OCI-LY3 (cell line): ENCODE results near the gene ZNF329.
"Not testable (repeated sequence)": the region's sequence is repeated elsewhere in the genome, so short reads cannot be mapped to it uniquely, and the experiment has no call there.

Experiments
- H2AFZ ChIP-seq: fragments of 200-600, 300-600 bp; shearing (Covaris generic); 2 replicates; pipeline ENCODE4 v1.6.0; 2014; ENCODE audit warnings: antibody characterized with exemption, low read depth, low read length
- H3K27ac ChIP-seq: fragments of 200-600, 300-600 bp; sonication (generic); 2 replicates; pipeline ENCODE4 v1.5.1; 2014; ENCODE audit warnings: mild to moderate bottlenecking, low read length, moderate library complexity, mixed read lengths
- H3K27me3 ChIP-seq: fragments of 200-600, 300-600 bp; sonication (generic); 2 replicates; pipeline ENCODE4 v1.6.1; 2014; ENCODE audit warnings: low read depth, low read length, mixed read lengths
- H3K36me3 ChIP-seq: fragments of 200-600, 300-600 bp; sonication (generic); replicated peaks from 2 replicates; pipeline ENCODE3; 2014; ENCODE audit warnings: low read depth, low read length, mixed read lengths
- H3K4me1 ChIP-seq: fragments of 300-600, 200-600 bp; sonication (generic); 2 replicates; pipeline ENCODE4 v1.6.1; 2014; ENCODE audit warnings: low read length, mixed read lengths
- H3K4me2 ChIP-seq: fragments of 200-600, 300-600 bp; sonication (generic); 2 replicates; pipeline ENCODE4 v1.6.1; 2014; ENCODE audit warnings: low read length, mixed read lengths
- H3K4me3 ChIP-seq: fragments of 300-600, 200-600 bp; sonication (generic); 2 replicates; pipeline ENCODE4 v1.5.1; 2014; ENCODE audit warnings: antibody characterized with exemption, mild to moderate bottlenecking, low read length, moderate library complexity
- H3K79me2 ChIP-seq: fragments of 300-600, 200-600 bp; shearing (Covaris generic); 2 replicates; pipeline ENCODE4 v1.6.1; 2014; ENCODE audit warnings: mild to moderate bottlenecking, low read length, mixed read lengths
- H3K9ac ChIP-seq: fragments of 300-600, 200-600 bp; shearing (Covaris generic); 2 replicates; pipeline ENCODE4 v1.6.0; 2014; ENCODE audit warnings: mild to moderate bottlenecking, low read length, moderate library complexity
- H3K9me3 ChIP-seq: fragments of 200-600, 300-600 bp; shearing (Covaris generic); 2 replicates; pipeline ENCODE4 v1.6.1; 2014; ENCODE audit warnings: low read length, mixed read lengths; ENCODE audit not compliant: insufficient read depth
- H4K20me1 ChIP-seq: fragments of 200-600, 300-600 bp; sonication (generic); 2 replicates; pipeline ENCODE4 v1.6.1; 2016; ENCODE audit warnings: low read length, mixed read lengths; ENCODE audit not compliant: insufficient read depth
- EZH2phosphoT487 ChIP-seq: fragments of 200-600 bp; shearing (Covaris generic); IDR thresholded peaks from 2 replicates; pipeline ENCODE4 v1.6.1; 2018; ENCODE audit warnings: antibody characterized with exemption, mixed run types, low read depth
- TF ChIP-seq, protein P1 (sequence below): fragments of 200-600, 300-600 bp; sonication (generic); IDR thresholded peaks from 2 replicates; pipeline ENCODE4 v1.5.1; 2014; ENCODE audit warnings: antibody characterized with exemption, low read length, low read depth

ZNF329 gene

DNA sequence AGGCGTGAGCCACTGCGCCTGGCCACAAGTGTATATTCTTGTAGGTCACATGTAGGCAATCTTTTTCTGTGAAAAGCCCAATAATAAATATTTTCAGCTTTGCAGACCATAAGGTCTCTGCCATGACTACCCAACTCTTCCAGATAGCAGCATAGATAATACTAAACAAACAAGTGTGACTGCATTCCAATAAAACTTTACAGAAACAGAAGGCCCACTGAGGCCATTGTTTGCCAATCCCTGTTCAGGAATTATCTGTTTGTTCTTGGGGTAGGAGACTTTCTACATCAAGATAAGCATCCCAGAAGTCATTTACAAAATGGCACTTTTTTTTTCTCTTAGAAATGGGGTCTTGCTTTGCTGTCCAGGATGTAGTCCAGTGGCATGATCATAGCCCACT, 2.8 kb upstream of the ZNF329 start:
- Histone ChIP-seq H3K9ac (no peak overlapping the region), H4K20me1 (no peaks in the 10 kb centered on the region), H3K9me3 (peaks cover 18% of the 10 kb centered on the region), H3K79me2 (peaks cover 10% of the 10 kb centered on the region), H3K4me1 (peaks cover 10% of the 10 kb centered on the region), H3K27ac (no peak overlapping the region), H3K4me3 (no peak overlapping the region), H3K36me3 (peaks cover 13% of the 10 kb centered on the region), H2AFZ (no peak overlapping the region), H3K27me3 (no peaks in the 10 kb centered on the region), H3K4me2 (no peak overlapping the region)
- TF ChIP-seq, protein P1, sequence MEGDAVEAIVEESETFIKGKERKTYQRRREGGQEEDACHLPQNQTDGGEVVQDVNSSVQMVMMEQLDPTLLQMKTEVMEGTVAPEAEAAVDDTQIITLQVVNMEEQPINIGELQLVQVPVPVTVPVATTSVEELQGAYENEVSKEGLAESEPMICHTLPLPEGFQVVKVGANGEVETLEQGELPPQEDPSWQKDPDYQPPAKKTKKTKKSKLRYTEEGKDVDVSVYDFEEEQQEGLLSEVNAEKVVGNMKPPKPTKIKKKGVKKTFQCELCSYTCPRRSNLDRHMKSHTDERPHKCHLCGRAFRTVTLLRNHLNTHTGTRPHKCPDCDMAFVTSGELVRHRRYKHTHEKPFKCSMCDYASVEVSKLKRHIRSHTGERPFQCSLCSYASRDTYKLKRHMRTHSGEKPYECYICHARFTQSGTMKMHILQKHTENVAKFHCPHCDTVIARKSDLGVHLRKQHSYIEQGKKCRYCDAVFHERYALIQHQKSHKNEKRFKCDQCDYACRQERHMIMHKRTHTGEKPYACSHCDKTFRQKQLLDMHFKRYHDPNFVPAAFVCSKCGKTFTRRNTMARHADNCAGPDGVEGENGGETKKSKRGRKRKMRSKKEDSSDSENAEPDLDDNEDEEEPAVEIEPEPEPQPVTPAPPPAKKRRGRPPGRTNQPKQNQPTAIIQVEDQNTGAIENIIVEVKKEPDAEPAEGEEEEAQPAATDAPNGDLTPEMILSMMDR: no peak
- no peak for TF ChIP-seq EZH2phosphoT487

DNA sequence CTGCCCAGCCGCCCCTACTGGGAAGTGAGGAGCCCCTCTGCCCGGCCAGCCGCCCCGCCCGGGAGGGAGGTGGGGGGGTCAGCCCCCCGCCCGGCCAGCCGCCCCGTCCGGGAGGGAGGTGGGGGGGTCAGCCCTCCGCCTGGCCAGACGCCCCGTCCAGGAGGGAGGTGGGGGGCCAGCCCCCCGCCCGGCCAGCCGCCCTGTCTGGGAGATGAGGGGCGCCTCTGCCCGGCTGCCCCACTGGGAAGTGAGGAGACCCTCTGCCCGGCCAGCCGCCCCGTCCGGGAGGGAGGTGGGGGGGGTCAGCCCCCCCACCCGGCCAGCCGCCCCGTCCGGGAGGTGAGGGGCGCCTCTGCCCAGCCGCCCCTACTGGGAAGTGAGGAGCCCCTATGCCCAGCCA, 3.1 kb downstream of the ZNF329 start:
- H3K9ac ChIP-seq, H3K27ac ChIP-seq, H2AFZ ChIP-seq, H3K27me3 ChIP-seq, H3K4me2 ChIP-seq, H3K4me3 ChIP-seq, H4K20me1 ChIP-seq: not testable (repeated sequence)
- Histone ChIP-seq H3K79me2 (peaks cover 18% of the 10 kb centered on the region), H3K36me3 (peaks cover 32% of the 10 kb centered on the region), H3K4me1 (peaks cover 10% of the 10 kb centered on the region), H3K9me3 (peaks cover 37% of the 10 kb centered on the region)

DNA sequence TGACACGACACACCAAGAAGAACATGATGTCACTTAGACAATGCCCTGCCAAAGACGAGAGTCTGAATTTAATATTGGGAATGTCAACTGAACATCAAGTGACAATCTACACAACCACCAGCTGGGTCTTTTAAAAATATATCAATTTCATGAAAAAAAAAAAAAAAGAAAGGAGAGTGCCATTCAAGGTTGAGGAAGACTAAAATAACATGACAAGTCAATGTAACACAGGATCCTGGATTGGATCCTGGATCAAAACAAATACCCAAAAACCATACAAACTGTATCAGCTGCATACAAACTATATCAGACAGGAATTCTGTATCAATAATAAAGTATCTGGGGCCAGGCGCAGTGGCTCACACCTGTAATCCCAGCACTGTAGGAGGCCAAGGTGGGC, 4.7 kb downstream of the ZNF329 start:
- H2AFZ ChIP-seq: no peak overlapping the region
- H3K27ac ChIP-seq: no peak overlapping the region
- TF ChIP-seq, protein P1: no peak
- TF ChIP-seq EZH2phosphoT487: no peak
- no peaks in the 10 kb centered on the region for H3K27me3 ChIP-seq
- peaks cover 43% of the 10 kb centered on the region for H3K36me3 ChIP-seq
- H3K4me2 ChIP-seq: no peak overlapping the region
- H3K4me3 ChIP-seq: no peak overlapping the region
- H3K9me3 ChIP-seq: peaks cover 40% of the 10 kb centered on the region
- H3K79me2 ChIP-seq: peaks cover 18% of the 10 kb centered on the region
- H3K9ac ChIP-seq: no peak overlapping the region
- no peaks in the 10 kb centered on the region for H4K20me1 ChIP-seq
- peaks cover 7% of the 10 kb centered on the region for H3K4me1 ChIP-seq

DNA sequence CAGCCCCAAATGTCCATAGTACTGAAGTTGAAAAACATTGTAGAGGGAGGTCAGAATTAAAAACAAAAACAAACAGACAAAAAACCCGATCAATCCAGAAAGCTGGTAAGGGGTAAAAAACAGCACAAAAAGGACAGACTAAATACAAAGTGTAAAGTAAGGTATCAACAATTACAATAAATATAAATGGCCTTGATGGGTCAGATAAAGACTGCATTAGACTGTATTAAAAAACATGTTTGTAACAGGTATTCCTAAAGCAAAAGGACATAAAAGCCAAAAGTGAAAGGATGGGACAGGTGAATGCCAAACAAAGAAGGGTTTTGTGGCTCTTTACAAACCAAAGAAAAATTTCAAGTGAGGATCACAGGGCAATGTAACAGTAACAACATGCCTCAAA, 16.3 kb downstream of the ZNF329 start:
- Histone ChIP-seq H3K27ac (no peak overlapping the region), H3K4me1 (no peaks in the 10 kb centered on the region), H3K4me2 (no peak overlapping the region), H3K4me3 (no peak overlapping the region), H2AFZ (no peak overlapping the region), H3K9me3 (peaks cover 57% of the 10 kb centered on the region), H3K79me2 (no peaks in the 10 kb centered on the region), H3K9ac (no peak overlapping the region), H3K27me3 (no peaks in the 10 kb centered on the region), H3K36me3 (peaks cover 79% of the 10 kb centered on the region), H4K20me1 (no peaks in the 10 kb centered on the region)
- TF ChIP-seq EZH2phosphoT487: no peak
- TF ChIP-seq, protein P1: no peak

DNA sequence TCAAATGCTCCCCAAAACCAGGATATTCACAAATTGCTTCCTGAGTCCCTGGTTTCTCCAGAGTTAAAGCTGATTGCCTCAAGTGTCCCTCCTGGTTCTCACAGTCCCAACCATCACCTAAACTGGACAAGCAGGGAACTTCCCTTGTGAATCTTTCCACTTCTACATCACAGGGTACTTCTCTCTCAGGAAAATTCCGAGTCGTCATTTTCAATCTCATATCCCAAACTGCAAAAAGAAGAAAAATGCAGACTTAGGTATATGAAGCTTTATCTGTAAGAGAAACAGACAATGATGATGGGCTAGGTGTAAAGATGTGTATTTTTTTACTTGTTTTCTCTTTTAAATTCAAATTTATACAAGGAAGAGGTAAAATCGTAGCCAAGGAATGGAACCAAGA, 21.3 kb downstream of the ZNF329 start:
- no peak overlapping the region for H3K4me2 ChIP-seq
- no peak overlapping the region for H3K9ac ChIP-seq
- H3K36me3 ChIP-seq: peaks cover 78% of the 10 kb centered on the region
- no peak overlapping the region for H3K27ac ChIP-seq
- H4K20me1 ChIP-seq: no peaks in the 10 kb centered on the region
- H3K4me3 ChIP-seq: no peak overlapping the region
- H2AFZ ChIP-seq: no peak overlapping the region
- no peaks in the 10 kb centered on the region for H3K4me1 ChIP-seq
- no peaks in the 10 kb centered on the region for H3K79me2 ChIP-seq
- TF ChIP-seq EZH2phosphoT487: no peak
- TF ChIP-seq, protein P1: no peak
- no peaks in the 10 kb centered on the region for H3K27me3 ChIP-seq
- H3K9me3 ChIP-seq: peaks cover 77% of the 10 kb centered on the region
